ENCODE data around the gene CEP192. TPM values are rescaled to one million over a fixed set of nuclear protein-coding genes. Genes with fewer than 3 reads are reported as not detected.

The CEP192 gene
- total RNA-seq (ENCODE audit: unreplicated experiment): 20.1 TPM
- long read RNA-seq, partial matches to known transcripts: 1 of 2 reads
- long read RNA-seq, other reads (novel, unspliced or antisense): 1 of 2 reads

DNA sequence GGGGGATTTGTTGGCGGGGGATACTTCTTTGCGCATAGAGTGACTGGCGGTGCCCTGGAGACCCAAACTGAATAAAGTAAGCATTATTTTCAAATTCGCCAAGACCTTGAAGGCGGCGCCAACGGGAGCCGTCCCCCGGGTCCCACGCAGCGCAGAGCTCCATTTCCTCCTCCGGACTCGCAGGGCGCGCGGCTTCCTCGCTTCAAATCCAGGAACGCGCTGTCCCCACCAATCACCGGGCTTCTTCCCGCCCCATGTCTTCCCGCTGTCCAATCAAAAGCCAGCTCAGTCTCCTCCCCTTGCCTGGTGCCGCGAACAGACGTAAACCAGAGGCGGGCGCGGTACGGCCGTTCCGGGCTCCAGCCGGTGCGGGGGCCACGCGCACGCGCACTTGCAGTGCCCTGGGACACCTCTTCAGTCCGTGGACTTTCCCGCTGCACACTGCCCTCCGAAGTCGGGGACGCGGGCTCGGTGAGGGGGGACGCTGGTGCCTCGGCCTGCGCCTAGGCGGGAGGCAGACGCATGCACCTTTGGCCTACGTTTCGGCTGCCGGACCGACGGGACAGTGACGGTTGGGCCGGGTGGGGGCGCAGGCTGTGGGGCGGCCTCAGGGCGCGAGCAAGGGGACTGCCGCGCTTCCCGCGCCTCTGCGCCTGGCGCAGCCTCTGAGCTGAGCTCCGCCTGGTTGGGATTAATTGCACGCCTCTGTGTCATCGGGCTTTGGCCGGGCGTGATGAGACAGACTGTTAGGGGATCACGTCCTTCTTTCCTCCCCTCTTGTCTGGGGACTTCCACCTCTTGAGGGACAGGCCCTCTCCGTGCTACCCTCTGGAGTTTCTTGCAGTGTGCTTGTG is at the start of gene CEP192:
CEP192 (plus strand) TSS at position 396 of the 854 bp plus-strand sequence. CDS start 8,063 bp downstream, outside the sequence.
- Mint-ChIP-seq H3K4me3 (ENCODE audit: unreplicated experiment) (peak within 1 kb of the TSS; percentile 99), H3K36me3 (ENCODE audit: unreplicated experiment) (no peaks in the 10 kb centered on the region), H3K4me1 (ENCODE audit: low read depth, unreplicated experiment) (peaks cover 11% of the 10 kb centered on the region), H3K27ac (ENCODE audit: unreplicated experiment) (peak within 1 kb of the TSS; percentile 93), H3K9me3 (ENCODE audit: unreplicated experiment) (peaks cover 4% of the 10 kb centered on the region), H3K27me3 (ENCODE audit: unreplicated experiment) (peaks cover 4% of the 10 kb centered on the region)
- TF ChIP-seq, protein P1, sequence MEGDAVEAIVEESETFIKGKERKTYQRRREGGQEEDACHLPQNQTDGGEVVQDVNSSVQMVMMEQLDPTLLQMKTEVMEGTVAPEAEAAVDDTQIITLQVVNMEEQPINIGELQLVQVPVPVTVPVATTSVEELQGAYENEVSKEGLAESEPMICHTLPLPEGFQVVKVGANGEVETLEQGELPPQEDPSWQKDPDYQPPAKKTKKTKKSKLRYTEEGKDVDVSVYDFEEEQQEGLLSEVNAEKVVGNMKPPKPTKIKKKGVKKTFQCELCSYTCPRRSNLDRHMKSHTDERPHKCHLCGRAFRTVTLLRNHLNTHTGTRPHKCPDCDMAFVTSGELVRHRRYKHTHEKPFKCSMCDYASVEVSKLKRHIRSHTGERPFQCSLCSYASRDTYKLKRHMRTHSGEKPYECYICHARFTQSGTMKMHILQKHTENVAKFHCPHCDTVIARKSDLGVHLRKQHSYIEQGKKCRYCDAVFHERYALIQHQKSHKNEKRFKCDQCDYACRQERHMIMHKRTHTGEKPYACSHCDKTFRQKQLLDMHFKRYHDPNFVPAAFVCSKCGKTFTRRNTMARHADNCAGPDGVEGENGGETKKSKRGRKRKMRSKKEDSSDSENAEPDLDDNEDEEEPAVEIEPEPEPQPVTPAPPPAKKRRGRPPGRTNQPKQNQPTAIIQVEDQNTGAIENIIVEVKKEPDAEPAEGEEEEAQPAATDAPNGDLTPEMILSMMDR (IDR thresholded peaks at IDR 0.05; ENCODE audit: partially characterized antibody, unreplicated experiment): no peak
- DNase-seq: peak; percentile 97

DNA sequence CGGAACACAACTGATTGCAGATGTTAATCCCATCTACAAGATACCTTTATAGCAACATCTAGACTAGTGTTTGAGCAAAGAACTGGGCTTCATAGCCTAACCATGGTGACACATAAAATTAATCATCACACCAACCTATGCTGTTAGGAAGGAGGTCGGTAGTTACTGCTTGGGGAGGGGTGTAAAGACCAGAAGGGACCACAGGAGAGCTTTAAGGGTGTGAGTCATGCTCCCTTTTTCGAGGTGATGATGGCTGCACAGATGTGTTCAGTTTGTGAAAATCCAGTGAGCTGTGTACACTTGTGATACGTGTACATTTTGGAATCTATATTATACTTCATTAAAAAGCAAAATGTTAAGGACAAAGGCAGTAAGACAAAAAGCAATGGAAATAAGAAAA is 47.9 kb upstream of the CEP192 start:
- Mint-ChIP-seq H3K9me3 (ENCODE audit: unreplicated experiment) (peaks cover 9% of the 10 kb centered on the region), H3K27ac (ENCODE audit: unreplicated experiment) (no peak overlapping the region), H3K4me3 (ENCODE audit: unreplicated experiment) (no peak overlapping the region), H3K4me1 (ENCODE audit: low read depth, unreplicated experiment) (peaks cover 3% of the 10 kb centered on the region), H3K36me3 (ENCODE audit: unreplicated experiment) (no peaks in the 10 kb centered on the region), H3K27me3 (ENCODE audit: unreplicated experiment) (peaks cover 7% of the 10 kb centered on the region)
- DNase-seq: no peak
- TF ChIP-seq, protein P1 (IDR thresholded peaks at IDR 0.05; ENCODE audit: partially characterized antibody, unreplicated experiment): no peak

DNA sequence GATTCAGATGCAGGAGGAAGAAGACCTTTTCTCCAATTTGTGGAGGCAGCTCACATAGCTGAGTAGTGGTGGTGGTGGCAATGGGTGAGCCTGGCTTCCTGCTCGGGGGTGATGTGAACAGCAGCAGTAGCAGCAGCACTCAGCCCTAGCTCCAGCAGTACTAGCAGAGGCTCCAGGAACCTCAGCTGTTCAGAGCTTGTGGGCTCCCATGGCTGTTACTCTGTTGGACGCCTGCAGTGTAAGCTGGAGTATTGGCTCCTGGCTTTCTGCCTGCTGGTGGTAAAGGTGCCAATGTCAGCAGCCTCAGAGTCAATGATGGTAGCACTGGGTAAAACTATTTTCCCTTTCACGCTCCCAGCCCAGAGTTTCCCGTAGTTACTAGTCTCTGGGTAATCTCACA is 46.5 kb upstream of the CEP192 start:
- H3K4me3 Mint-ChIP-seq (ENCODE audit: unreplicated experiment): no peak overlapping the region
- H3K9me3 Mint-ChIP-seq (ENCODE audit: unreplicated experiment): peaks cover 16% of the 10 kb centered on the region
- H3K36me3 Mint-ChIP-seq (ENCODE audit: unreplicated experiment): no peaks in the 10 kb centered on the region
- H3K4me1 Mint-ChIP-seq (ENCODE audit: low read depth, unreplicated experiment): peaks cover 3% of the 10 kb centered on the region
- peaks cover 10% of the 10 kb centered on the region for H3K27me3 Mint-ChIP-seq (ENCODE audit: unreplicated experiment)
- no peak overlapping the region for H3K27ac Mint-ChIP-seq (ENCODE audit: unreplicated experiment)
- TF ChIP-seq, protein P1 (IDR thresholded peaks at IDR 0.05; ENCODE audit: partially characterized antibody, unreplicated experiment): no peak
- DNase-seq: no peak

DNA sequence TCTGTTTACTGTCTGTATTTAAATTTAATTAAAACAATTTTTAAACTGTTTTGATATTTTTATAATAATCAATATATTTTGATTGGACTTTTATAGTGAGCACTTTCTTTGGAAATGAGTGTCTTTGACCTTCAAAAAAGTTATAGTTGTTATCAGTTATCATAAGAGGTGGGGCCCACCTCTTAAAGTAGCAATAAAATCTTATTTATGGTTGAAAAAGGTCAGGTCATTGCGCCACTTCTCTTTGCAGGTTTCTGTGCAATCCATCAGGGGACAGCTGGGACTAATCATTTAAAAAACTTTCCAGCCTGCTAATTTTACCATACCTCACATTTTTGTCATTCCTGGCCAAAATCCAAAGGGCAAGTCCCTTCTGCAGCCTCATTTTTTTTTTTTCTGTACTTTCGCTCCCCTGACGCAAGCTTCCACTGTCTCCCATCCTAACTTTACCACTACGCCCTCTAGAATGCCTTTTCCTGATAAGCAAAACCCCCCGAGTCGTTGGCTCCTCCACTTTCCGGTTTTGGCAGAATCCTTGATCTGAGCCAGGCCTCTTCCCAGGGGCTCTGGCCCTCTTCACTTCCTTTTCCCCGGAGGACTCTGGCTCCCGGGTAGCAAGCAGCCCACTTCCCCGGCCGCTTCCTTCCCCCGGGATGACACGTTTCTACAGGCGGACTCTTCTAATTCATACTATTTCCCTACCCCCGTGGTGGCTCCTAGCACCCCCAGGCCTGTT is 44.4 kb upstream of the CEP192 start:
- TF ChIP-seq, protein P1 (IDR thresholded peaks at IDR 0.05; ENCODE audit: partially characterized antibody, unreplicated experiment): no peak
- H3K27ac Mint-ChIP-seq (ENCODE audit: unreplicated experiment): peak overlapping the region; percentile 89
- H3K4me3 Mint-ChIP-seq (ENCODE audit: unreplicated experiment): peak overlapping the region; percentile 99
- H3K9me3 Mint-ChIP-seq (ENCODE audit: unreplicated experiment): peaks cover 16% of the 10 kb centered on the region
- H3K36me3 Mint-ChIP-seq (ENCODE audit: unreplicated experiment): no peaks in the 10 kb centered on the region
- H3K4me1 Mint-ChIP-seq (ENCODE audit: low read depth, unreplicated experiment): peaks cover 3% of the 10 kb centered on the region
- peaks cover 10% of the 10 kb centered on the region for H3K27me3 Mint-ChIP-seq (ENCODE audit: unreplicated experiment)
- DNase-seq: peak; percentile 48
